Measurements from ENCODE around the gene SNX13.

The SNX13 gene

GRCh38 chr7:17844022-17844421 lies 96.3 kb downstream of the SNX13 start:
- H3K27ac ChIP-seq: no peak overlapping the region

GRCh38 chr7:17843041-17843440 lies 97.3 kb downstream of the SNX13 start:
- Histone ChIP-seq H3K4me1 (ENCODE audit: control insufficient read depth in 1 of 2, insufficient read depth in 1 of 2, low read depth in 1 of 2, low read length in 1 of 2) (no peaks in the 10 kb centered on the region), H3K27me3 (no peaks in the 10 kb centered on the region), H3K9me3 (no peaks in the 10 kb centered on the region), H3K4me3 (ENCODE audit: low read depth in 1 of 2, low read length in 1 of 2) (no peak overlapping the region), H3K27ac (no peak overlapping the region), H3K36me3 (peaks cover 24% of the 10 kb centered on the region)
- TF ChIP-seq CTCF (IDR thresholded peaks at IDR 0.05): no peak

More at GRCh38 chr7:17844022-17844421, 96.3 kb downstream of the SNX13 start:
- no peaks in the 10 kb centered on the region for H3K9me3 ChIP-seq
- peaks cover 0 to 3% of the 10 kb centered on the region in 2 experiments for H3K4me1 ChIP-seq (ENCODE audit: control insufficient read depth in 1 of 2, insufficient read depth in 1 of 2, low read depth in 1 of 2, low read length in 1 of 2)
- H3K4me3 ChIP-seq (ENCODE audit: low read depth in 1 of 2, low read length in 1 of 2): no peak overlapping the region
- peaks cover 25% of the 10 kb centered on the region for H3K36me3 ChIP-seq
- no peak for TF ChIP-seq CTCF (IDR thresholded peaks at IDR 0.05)
- H3K27me3 ChIP-seq: no peaks in the 10 kb centered on the region

GRCh38 chr7:17832820-17833355 lies 107.4 kb downstream of the SNX13 start:
- H3K4me3 ChIP-seq (ENCODE audit: low read depth in 1 of 2, low read length in 1 of 2): no peak overlapping the region
- peaks cover 10 to 15% of the 10 kb centered on the region in 2 experiments for H3K4me1 ChIP-seq (ENCODE audit: control insufficient read depth in 1 of 2, insufficient read depth in 1 of 2, low read depth in 1 of 2, low read length in 1 of 2)
- no peak for TF ChIP-seq CTCF (IDR thresholded peaks at IDR 0.05)
- H3K27ac ChIP-seq: no peak overlapping the region
- peaks cover 44% of the 10 kb centered on the region for H3K36me3 ChIP-seq
- no peaks in the 10 kb centered on the region for H3K27me3 ChIP-seq
- H3K9me3 ChIP-seq: no peaks in the 10 kb centered on the region

- no peaks in the 10 kb centered on the region for H3K9me3 ChIP-seq
- no peak overlapping the region for H3K27ac ChIP-seq
- TF ChIP-seq CTCF (IDR thresholded peaks at IDR 0.05): no peak
- H3K4me3 ChIP-seq (ENCODE audit: low read depth in 1 of 2, low read length in 1 of 2): no peak overlapping the region
- H3K36me3 ChIP-seq: peaks cover 42% of the 10 kb centered on the region
- no peaks in the 10 kb centered on the region for H3K27me3 ChIP-seq
- H3K4me1 ChIP-seq (ENCODE audit: control insufficient read depth in 1 of 2, insufficient read depth in 1 of 2, low read depth in 1 of 2, low read length in 1 of 2): peaks cover 10 to 15% of the 10 kb centered on the region in 2 experiments
Measured at GRCh38 chr7:17832242-17832641, 108.1 kb downstream of the SNX13 start.

GRCh38 chr7:17830206-17830605 lies 110.1 kb downstream of the SNX13 start:
- H3K4me3 ChIP-seq (ENCODE audit: low read depth in 1 of 2, low read length in 1 of 2): no peak overlapping the region
- H3K36me3 ChIP-seq: peaks cover 32% of the 10 kb centered on the region
- H3K27ac ChIP-seq: no peak overlapping the region
- H3K27me3 ChIP-seq: no peaks in the 10 kb centered on the region
- no peaks in the 10 kb centered on the region for H3K9me3 ChIP-seq
- H3K4me1 ChIP-seq (ENCODE audit: control insufficient read depth in 1 of 2, insufficient read depth in 1 of 2, low read depth in 1 of 2, low read length in 1 of 2): peaks cover 10 to 15% of the 10 kb centered on the region in 2 experiments
- TF ChIP-seq CTCF (IDR thresholded peaks at IDR 0.05): no peak

Measured in neutrophil (primary cell).